GM18508 (cell line): ENCODE measurements around the gene TGM3.

Experiments
- ATAC-seq: cut with Tn5 transposase; IDR thresholded peaks from one replicate; pipeline ENCODE4 v1.9.1; 2021; ENCODE audit warnings: moderate number of reproducible peaks; ENCODE audit not compliant: insufficient read depth, unreplicated experiment

Gene TGM3

DNA sequence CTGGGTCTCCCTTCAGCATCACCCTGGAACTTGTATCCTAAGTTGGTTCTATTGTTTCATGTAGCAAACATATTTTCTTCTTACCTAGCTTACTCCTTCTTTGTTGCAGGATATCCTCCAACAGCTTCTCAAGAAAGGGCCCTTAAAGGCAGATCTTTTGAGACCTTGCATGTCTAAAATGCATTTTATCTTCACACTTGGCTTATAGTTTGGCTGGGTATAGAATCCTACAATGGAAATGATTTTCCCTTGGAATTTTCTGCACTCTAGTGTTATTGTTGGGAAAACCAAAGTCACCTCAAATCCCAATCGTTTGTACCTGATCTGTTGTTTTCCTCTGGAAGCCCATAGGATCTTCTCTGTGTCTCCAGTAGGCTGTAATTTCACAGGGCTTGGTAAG is 72.8 kb downstream of the TGM3 start:
- ATAC-seq = no peak

DNA sequence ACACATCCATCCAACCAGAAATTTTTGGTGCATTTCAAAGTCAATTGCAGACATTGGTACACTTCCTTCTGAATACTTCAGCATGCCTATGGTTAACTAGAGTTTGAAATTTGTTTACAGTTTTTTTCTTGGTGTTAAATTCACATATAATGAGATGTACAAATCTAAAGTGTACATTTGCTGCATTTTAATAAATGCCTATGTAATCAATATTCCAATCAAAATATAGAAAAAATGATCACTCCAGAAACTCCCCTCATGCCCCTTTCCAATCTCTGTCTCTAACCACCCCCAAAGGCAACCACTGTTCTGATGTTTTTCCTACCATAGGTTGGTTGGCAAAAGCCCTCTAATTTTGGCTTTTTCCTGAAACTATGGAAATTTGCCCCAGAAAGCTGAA is 77.3 kb downstream of the TGM3 start:
- no peak for ATAC-seq

DNA sequence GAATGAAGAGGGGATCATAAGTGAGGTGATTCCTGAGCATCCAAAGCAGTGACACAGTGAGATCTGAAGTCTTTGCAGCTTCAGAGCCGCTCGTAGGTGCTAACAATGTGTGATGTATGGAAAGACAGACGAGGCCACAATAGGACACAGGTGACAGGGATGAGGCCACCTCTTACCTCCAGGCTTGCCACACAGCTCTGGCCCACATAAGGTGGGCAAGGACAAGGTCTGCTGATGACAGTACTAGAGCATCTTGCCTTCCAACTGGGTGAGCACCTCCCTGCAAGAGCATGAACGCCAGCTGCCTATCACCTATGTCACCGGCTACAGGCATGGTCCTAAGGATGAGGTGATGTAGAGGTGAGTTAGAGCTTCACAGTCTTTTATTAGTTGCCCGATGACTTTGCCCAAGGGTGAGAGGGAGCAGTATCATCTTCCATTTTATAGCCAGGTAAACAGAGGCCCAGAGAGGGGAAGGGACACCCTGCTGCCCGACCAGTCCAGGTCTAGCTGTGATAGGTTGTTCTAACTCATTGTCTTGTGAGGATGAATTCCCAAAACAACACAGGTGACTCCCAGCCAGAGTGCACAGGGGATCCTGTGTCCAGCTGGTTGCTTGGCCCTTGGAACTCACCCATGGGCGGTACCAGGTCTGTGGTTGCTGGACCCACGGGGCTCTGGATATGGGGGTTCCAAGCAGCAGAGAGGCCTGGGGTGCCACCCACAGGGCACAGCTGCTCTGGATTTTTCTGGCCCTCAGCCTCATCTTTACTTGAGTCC is 78.7 kb downstream of the TGM3 start:
- no peak for ATAC-seq

DNA sequence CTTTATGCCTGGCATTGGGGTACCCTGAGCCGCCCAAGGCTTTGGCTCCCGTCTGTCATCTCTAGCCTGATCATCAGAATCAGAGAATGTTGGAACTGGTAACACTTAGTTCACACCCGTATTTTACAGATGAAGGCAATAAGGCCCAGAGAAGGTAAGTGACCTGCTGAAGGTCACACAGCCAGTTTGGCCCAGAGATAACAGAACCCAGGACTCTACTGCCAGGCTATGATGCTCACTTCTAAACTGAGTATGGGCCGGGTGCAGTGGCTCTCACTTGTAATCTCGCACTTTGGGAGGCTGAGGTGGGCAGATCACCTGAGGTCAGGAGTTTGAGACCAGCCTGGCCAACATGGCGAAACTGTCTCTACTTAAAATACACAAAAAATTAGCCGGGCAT is 83.1 kb downstream of the TGM3 start:
- no peak for ATAC-seq

DNA sequence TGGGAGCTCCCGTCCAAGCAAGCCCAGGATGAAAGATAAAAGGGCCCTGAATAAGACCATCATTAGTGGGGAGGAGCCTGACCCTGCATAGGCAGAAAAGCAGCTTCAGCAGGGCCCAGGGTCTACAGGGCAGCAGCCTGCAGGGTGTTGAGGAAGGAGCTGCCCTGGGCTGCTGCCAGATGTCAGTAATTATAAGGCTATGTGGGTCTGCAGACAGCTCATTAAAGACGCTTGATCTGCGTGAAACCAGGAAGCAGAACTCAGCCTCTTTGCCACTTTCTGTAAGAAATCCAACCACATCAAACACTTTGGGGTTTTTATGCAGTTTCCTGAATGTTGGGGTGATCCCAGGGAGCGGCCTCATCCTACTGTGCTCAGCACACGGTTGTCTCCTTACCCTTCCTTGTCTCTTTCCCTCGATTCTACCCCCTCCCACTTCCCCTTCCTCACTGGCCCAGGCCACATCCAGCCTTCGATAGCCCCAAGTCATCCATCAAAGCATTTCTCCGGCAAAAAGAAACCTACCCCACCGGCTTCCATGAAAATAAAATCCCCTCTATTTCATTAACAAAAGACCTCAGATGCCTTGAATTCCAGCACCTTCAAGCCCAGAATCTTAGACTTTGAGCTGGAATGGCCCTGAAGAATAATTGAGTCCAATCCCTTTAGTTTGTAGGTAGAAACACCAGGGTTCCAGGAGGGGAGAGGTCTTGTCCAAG is 83.9 kb downstream of the TGM3 start:
- ATAC-seq = no peak

DNA sequence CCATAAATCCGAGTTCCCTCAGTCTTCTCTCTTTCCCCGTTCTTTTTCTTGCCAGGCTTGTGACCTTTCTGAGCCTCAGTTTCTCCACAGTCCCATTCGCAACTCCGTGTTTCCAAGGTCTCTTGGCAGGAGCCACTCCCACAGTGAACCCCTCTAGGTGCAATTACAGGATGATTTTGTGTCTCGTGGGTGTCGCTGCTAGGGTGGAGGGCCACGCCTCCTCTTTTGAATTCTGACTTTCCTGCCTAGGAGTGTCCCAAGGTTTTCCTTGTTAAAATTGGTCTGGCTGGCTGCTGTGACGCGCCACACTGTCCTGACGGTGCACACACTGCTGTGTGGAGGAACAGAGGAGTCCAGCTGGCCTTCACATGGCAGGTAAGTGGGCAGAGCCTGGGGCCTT is 84.8 kb downstream of the TGM3 start, which contains the start of gene TGM6:
Gene TGM6, plus strand, starts transcription at position 301 of the 400 bp plus-strand sequence. Its CDS starts 68 bp downstream, at position 369.
- no peak for ATAC-seq

GRCh38 chr20:2381303-2381702 is 85.5 kb downstream of the TGM3 start:
- ATAC-seq = no peak

DNA sequence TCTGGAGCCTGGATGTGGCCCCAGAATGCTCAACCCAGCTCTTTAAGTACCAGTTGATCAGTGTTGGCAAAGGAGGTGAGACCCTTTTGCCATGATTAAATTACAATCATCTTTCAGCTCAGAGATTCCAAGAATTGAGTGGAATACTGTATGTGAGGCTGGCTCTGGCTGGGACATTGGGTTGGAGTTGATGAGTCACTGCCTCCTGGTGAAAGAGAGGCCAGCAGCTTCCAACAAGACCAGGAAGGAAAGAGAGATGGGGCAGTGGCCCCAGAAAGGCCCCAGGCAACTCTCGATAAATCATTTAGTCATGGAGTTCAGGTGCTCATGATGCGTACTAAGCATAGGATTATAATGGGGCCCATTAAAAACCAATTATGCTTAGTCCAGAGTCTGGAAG is 87.0 kb downstream of the TGM3 start:
- ATAC-seq = no peak

GRCh38 chr20:2385026-2385425 is 89.2 kb downstream of the TGM3 start:
- no peak for ATAC-seq

DNA sequence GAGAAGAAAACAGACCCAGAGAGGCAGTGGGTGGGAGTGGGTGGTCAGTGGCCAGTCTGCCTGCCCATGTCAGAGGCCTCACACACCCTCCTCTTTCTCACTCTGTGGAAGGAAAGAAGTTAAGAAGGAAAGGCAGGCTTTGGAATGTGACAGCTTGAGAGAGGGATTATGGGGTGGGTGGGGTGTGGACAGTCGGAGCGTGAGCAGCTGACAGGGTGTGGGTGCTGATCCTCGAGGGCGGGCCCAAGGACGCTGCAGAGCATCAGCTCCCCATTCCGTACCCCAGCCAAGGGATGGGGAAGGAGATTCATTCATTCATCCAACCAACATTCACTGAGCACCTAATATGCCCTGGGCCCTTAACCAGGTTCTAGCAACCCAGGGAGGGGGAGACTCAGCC is 89.7 kb downstream of the TGM3 start:
- no peak for ATAC-seq

- ATAC-seq = no peak
These were observed 90.8 kb downstream of the TGM3 start for GRCh38 chr20:2386516-2387179.

DNA sequence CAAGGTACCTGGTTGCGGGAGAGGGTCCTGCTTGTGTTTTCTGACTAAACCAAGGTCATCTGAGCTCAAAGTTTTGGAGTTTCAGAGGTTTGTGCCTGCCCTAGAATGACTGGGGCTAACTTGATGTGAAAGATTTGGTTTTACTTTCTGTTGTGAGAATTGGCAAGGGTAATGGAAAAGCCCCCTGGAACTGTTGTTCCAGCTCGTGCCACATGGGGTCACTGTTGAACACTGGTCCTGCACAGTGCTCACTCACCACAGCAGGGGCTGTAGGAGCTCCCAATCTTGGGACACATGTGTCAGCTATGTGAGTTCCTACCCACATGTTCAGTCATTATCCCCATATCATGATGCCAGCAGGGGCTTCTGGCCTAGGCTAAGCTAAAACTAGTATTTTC is 91.4 kb downstream of the TGM3 start:
- no peak for ATAC-seq

DNA sequence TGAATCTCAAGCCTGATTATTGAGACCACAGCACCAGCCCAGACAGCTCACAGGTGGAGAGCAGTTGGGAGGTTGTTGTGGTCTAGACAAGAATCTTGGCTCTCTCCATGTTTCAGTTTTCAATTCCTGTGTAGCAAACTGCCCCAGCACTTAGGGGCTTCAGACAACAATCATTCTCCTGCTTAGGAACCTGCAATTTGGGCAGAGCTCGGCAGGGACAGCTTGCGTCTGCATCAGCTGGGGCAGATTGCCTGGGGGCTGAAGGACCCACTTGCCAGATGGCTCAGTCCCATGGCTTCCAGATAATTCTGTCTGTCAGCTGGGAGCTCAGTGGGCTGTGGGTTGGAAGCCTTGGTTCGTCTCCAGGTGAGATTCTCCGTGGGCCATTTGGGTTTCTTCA is 91.8 kb downstream of the TGM3 start:
- no peak for ATAC-seq
